Cortex of kidney (tissue), 1 donor: ENCODE results near the gene SOX30.
"Not testable (repeated sequence)": the region's sequence is repeated elsewhere in the genome, so short reads cannot be mapped to it uniquely, and the experiment has no call there.

Experiments used
- DNase-seq: peaks from one replicate; lab custom pipeline; 2025; lab: John Stamatoyannopoulos, UW

SOX30 gene

GRCh38 chr5:157652377-157652692 is at the start of gene SOX30:
TSS of gene SOX30 (minus strand) at chr5:157652438. CDS start at chr5:157652078, 360 bp downstream.
- DNase-seq = no peak

GRCh38 chr5:157698674-157699073 is 46.4 kb upstream of the SOX30 start:
- not testable (repeated sequence) for DNase-seq

GRCh38 chr5:157696154-157696553 is 43.9 kb upstream of the SOX30 start:
- DNase-seq = not testable (repeated sequence)

GRCh38 chr5:157693816-157694215 is 41.6 kb upstream of the SOX30 start:
- not testable (repeated sequence) for DNase-seq

- peak; percentile 13 for DNase-seq
Measured at GRCh38 chr5:157690690-157691433, 38.6 kb upstream of the SOX30 start.

- no peak for DNase-seq
Measured at GRCh38 chr5:157689942-157690689, 37.9 kb upstream of the SOX30 start.

GRCh38 chr5:157687198-157687554 is 34.9 kb upstream of the SOX30 start:
- DNase-seq = no peak

GRCh38 chr5:157686276-157687197 is 34.3 kb upstream of the SOX30 start:
- not testable (repeated sequence) for DNase-seq

- no peak for DNase-seq
Measured at GRCh38 chr5:157682257-157682656, 30.0 kb upstream of the SOX30 start.

- DNase-seq = no peak
Measured at GRCh38 chr5:157681048-157681447, 28.8 kb upstream of the SOX30 start.

GRCh38 chr5:157680239-157680638 is 28.0 kb upstream of the SOX30 start:
- no peak for DNase-seq

- no peak for DNase-seq
Measured at GRCh38 chr5:157679801-157680200, 27.6 kb upstream of the SOX30 start.

GRCh38 chr5:157677931-157678330 is 25.7 kb upstream of the SOX30 start:
- no peak for DNase-seq

GRCh38 chr5:157674351-157674750 is 22.1 kb upstream of the SOX30 start:
- DNase-seq = not testable (repeated sequence)

GRCh38 chr5:157672976-157673375 is 20.7 kb upstream of the SOX30 start:
- no peak for DNase-seq

- no peak for DNase-seq
Measured at GRCh38 chr5:157671592-157672330, 19.5 kb upstream of the SOX30 start.

- no peak for DNase-seq
Measured at GRCh38 chr5:157670662-157671591, 18.7 kb upstream of the SOX30 start, which contains the start of gene C5orf52. TSS of gene C5orf52 (plus strand) at chr5:157671533. CDS start at chr5:157671615, 82 bp downstream.

- no peak for DNase-seq
Measured at GRCh38 chr5:157669701-157670097, 17.5 kb upstream of the SOX30 start.

- DNase-seq = no peak
Measured at GRCh38 chr5:157668356-157668755, 16.1 kb upstream of the SOX30 start.

GRCh38 chr5:157665467-157666070 is 13.3 kb upstream of the SOX30 start:
- no peak for DNase-seq
